GM23338 (cell line): ENCODE measurements around the gene CHST11. TPM values are rescaled to one million over a fixed set of nuclear protein-coding genes. Genes with fewer than 3 reads are reported as not detected.

Experiments
- ATAC-seq: fragments of 200-7000 bp; cut with Tn5 transposase; 3 replicates; pipeline ENCODE4 v1.9.1; 2020
- DNase-seq: peaks from one replicate; pipeline ENCODE4 v3.0.0-alpha.2; 2015; ENCODE audit warnings: low spot score
- H2AFZ ChIP-seq: fragments of 200-600 bp; sonication (generic); 2 replicates; pipeline ENCODE4 v1.8.0; 2016; ENCODE audit warnings: antibody characterized with exemption, mild to moderate bottlenecking, moderate library complexity
- H3F3A ChIP-seq: fragments of 200-600 bp; sonication (generic); replicated peaks from 2 replicates; pipeline ENCODE4 v1.8.0; 2017; ENCODE audit warnings: antibody characterized with exemption, mixed run types, low read depth
- H3K27ac ChIP-seq: fragments of 200-600 bp; sonication (generic); 2 replicates; pipeline ENCODE4 v1.6.1; 2016; ENCODE audit warnings: low read depth
- H3K27me3 ChIP-seq: fragments of 200-600 bp; sonication (generic); 2 replicates; pipeline ENCODE4 v1.8.0; 2016; ENCODE audit warnings: mild to moderate bottlenecking, mixed run types, moderate library complexity; ENCODE audit not compliant: insufficient read depth
- H3K36me3 ChIP-seq: fragments of 200-600 bp; sonication (generic); 2 replicates; pipeline ENCODE4 v1.8.0; 2016; ENCODE audit warnings: mild to moderate bottlenecking; ENCODE audit not compliant: insufficient read depth
- H3K4me1 ChIP-seq: fragments of 200-600 bp; sonication (generic); 2 replicates; pipeline ENCODE4 v1.8.0; 2016; ENCODE audit warnings: mild to moderate bottlenecking, moderate library complexity; ENCODE audit not compliant: insufficient read depth
- H3K4me2 ChIP-seq: fragments of 200-600 bp; sonication (generic); 2 replicates; pipeline ENCODE4 v1.7.1; 2017; ENCODE audit warnings: mixed run types
- H3K4me3 ChIP-seq: fragments of 200-600 bp; sonication (generic); 2 replicates; pipeline ENCODE4 v1.6.1; 2016; ENCODE audit warnings: mixed run types
- H3K79me2 ChIP-seq: fragments of 200-600 bp; sonication (generic); replicated peaks from 2 replicates; pipeline ENCODE4 v1.8.0; 2017; ENCODE audit warnings: mild to moderate bottlenecking; ENCODE audit not compliant: insufficient read depth
- H3K9me2 ChIP-seq: fragments of 200-600 bp; sonication (generic); 2 replicates; pipeline ENCODE4 v1.8.0; 2017; ENCODE audit not compliant: insufficient read depth
- H4K20me1 ChIP-seq: fragments of 200-600 bp; sonication (generic); replicated peaks from 2 replicates; pipeline ENCODE4 v1.8.0; 2017; ENCODE audit warnings: mild to moderate bottlenecking; ENCODE audit not compliant: insufficient read depth
- H3K27ac Mint-ChIP-seq: 2 replicates; pipeline ENCODE4 v1.8.0; 2020; ENCODE audit warnings: inconsistent platforms, mild to moderate bottlenecking, moderate library complexity, mixed read lengths
- H3K27me3 Mint-ChIP-seq: 3 replicates; pipeline ENCODE4 v1.8.0; 2022; ENCODE audit warnings: low read depth, mild to moderate bottlenecking, moderate library complexity, mixed read lengths, inconsistent platforms; ENCODE audit not compliant: insufficient read depth, poor library complexity
- H3K36me3 Mint-ChIP-seq: 3 replicates; pipeline ENCODE4 v1.8.0; 2021; ENCODE audit warnings: low read depth, mild to moderate bottlenecking, inconsistent platforms, moderate library complexity, mixed read lengths
- H3K4me1 Mint-ChIP-seq: 3 replicates; pipeline ENCODE4 v1.8.0; 2020; ENCODE audit warnings: mild to moderate bottlenecking, inconsistent platforms, mixed read lengths
- H3K4me3 Mint-ChIP-seq: 3 replicates; pipeline ENCODE4 v1.8.0; 2021; ENCODE audit warnings: moderate library complexity, mild to moderate bottlenecking, inconsistent platforms, mixed read lengths
- H3K9me3 Mint-ChIP-seq: 3 replicates; pipeline ENCODE4 v1.8.0; 2020; ENCODE audit warnings: moderate library complexity, mild to moderate bottlenecking, inconsistent platforms, mixed read lengths
- EZH2 ChIP-seq: fragments of 200-600 bp; sonication (generic); IDR thresholded peaks from one replicate; pipeline ENCODE4 v1.8.0; 2017; ENCODE audit warnings: antibody characterized with exemption, mild to moderate bottlenecking, low read depth; ENCODE audit not compliant: unreplicated experiment
- EZH2phosphoT487 ChIP-seq: fragments of 200-600 bp; sonication (generic); IDR thresholded peaks from one replicate; pipeline ENCODE4 v1.8.1; 2018; ENCODE audit warnings: antibody characterized with exemption; ENCODE audit not compliant: unreplicated experiment
- POLR2AphosphoS5 ChIP-seq: IDR thresholded peaks from 2 replicates; pipeline ENCODE4 v1.6.1; 2016; ENCODE audit warnings: antibody characterized with exemption, low read depth
- polyA plus RNA-seq: library from polyadenylated mRNA; unstranded; fragments of >200 nt; fragmentation: Nextera tagmentation; extraction: Ambion mirVana; gene quantifications from 2 replicates; pipeline ENCODE4 v1.2.1, GENCODE V29; 2016
- total RNA-seq: library from RNA; depleted of rRNA; stranded (reverse); fragments of >200 nt; shearing (Covaris generic); gene quantifications from 2 replicates; pipeline ENCODE4 v1.2.3, GENCODE V29; 2014
- TF ChIP-seq, protein P1 (sequence below): fragments of 250-450 bp; sonication (Bioruptor Pico); IDR thresholded peaks from 2 replicates; pipeline ENCODE4 v1.5.0; 2020; ENCODE audit warnings: mild to moderate bottlenecking, moderate library complexity
- TF ChIP-seq, protein P2 (sequence below): IDR thresholded peaks from 2 replicates; pipeline ENCODE4 v1.6.1; 2016; ENCODE audit warnings: antibody characterized with exemption

Gene CHST11
- total and polyA plus RNA-seq, 2 experiments from 2014 or later = 7.7 to 25.7 TPM

DNA sequence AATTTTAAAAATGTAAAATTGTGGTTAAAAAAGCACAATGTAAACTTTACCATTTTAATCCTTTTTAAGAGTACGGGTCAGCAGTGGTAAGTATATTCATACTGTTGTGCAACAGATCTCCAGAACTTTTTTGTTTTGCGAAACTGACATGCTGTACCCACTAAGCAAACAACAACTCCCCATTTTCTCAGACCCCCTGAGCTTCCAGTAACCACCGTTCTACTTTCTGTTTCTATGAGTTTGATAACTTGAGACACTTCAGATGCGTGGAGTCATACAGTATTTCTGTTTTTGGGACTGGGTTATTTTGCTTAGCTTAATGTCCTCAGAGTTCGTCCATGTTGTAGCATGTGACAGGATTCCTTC is 38.0 kb downstream of the CHST11 start (continued):
- TF ChIP-seq, protein P1, sequence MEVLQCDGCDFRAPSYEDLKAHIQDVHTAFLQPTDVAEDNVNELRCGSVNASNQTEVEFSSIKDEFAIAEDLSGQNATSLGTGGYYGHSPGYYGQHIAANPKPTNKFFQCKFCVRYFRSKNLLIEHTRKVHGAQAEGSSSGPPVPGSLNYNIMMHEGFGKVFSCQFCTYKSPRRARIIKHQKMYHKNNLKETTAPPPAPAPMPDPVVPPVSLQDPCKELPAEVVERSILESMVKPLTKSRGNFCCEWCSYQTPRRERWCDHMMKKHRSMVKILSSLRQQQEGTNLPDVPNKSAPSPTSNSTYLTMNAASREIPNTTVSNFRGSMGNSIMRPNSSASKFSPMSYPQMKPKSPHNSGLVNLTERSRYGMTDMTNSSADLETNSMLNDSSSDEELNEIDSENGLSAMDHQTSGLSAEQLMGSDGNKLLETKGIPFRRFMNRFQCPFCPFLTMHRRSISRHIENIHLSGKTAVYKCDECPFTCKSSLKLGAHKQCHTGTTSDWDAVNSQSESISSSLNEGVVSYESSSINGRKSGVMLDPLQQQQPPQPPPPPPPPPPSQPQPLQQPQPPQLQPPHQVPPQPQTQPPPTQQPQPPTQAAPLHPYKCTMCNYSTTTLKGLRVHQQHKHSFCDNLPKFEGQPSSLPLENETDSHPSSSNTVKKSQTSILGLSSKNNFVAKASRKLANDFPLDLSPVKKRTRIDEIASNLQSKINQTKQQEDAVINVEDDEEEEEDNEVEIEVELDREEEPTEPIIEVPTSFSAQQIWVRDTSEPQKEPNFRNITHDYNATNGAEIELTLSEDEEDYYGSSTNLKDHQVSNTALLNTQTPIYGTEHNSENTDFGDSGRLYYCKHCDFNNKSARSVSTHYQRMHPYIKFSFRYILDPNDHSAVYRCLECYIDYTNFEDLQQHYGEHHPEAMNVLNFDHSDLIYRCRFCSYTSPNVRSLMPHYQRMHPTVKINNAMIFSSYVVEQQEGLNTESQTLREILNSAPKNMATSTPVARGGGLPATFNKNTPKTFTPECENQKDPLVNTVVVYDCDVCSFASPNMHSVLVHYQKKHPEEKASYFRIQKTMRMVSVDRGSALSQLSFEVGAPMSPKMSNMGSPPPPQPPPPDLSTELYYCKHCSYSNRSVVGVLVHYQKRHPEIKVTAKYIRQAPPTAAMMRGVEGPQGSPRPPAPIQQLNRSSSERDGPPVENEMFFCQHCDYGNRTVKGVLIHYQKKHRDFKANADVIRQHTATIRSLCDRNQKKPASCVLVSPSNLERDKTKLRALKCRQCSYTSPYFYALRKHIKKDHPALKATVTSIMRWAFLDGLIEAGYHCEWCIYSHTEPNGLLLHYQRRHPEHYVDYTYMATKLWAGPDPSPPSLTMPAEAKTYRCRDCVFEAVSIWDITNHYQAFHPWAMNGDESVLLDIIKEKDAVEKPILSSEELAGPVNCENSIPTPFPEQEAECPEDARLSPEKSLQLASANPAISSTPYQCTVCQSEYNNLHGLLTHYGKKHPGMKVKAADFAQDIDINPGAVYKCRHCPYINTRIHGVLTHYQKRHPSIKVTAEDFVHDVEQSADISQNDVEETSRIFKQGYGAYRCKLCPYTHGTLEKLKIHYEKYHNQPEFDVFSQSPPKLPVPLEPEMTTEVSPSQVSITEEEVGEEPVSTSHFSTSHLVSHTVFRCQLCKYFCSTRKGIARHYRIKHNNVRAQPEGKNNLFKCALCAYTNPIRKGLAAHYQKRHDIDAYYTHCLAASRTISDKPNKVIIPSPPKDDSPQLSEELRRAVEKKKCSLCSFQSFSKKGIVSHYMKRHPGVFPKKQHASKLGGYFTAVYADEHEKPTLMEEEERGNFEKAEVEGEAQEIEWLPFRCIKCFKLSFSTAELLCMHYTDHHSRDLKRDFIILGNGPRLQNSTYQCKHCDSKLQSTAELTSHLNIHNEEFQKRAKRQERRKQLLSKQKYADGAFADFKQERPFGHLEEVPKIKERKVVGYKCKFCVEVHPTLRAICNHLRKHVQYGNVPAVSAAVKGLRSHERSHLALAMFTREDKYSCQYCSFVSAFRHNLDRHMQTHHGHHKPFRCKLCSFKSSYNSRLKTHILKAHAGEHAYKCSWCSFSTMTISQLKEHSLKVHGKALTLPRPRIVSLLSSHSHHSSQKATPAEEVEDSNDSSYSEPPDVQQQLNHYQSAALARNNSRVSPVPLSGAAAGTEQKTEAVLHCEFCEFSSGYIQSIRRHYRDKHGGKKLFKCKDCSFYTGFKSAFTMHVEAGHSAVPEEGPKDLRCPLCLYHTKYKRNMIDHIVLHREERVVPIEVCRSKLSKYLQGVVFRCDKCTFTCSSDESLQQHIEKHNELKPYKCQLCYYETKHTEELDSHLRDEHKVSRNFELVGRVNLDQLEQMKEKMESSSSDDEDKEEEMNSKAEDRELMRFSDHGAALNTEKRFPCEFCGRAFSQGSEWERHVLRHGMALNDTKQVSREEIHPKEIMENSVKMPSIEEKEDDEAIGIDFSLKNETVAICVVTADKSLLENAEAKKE (CRISPR knock-in tag) = no peak
- TF ChIP-seq, protein P2, sequence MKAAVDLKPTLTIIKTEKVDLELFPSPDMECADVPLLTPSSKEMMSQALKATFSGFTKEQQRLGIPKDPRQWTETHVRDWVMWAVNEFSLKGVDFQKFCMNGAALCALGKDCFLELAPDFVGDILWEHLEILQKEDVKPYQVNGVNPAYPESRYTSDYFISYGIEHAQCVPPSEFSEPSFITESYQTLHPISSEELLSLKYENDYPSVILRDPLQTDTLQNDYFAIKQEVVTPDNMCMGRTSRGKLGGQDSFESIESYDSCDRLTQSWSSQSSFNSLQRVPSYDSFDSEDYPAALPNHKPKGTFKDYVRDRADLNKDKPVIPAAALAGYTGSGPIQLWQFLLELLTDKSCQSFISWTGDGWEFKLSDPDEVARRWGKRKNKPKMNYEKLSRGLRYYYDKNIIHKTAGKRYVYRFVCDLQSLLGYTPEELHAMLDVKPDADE = no peak
- TF ChIP-seq EZH2 (no peak), POLR2AphosphoS5 (no peak)

DNA sequence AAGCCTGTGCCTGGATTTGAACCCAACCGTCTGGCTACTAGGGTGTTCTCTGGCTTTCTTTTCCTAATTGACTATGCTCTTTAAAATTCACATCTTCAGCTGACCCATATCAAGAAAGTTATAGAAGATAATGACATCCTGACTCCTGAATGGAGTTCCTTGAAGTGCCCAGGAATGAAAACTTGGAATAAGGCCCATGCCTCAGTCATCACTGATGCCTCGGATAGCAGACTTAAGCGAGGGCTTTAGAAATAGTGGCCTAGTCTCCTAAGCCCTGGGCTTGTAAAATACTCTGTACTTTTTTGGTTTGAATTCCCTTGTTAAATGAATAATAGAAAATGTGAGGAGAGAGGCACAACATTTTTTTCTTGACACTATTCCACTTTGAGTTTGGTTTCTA is 39.0 kb downstream of the CHST11 start:
- Mint-ChIP-seq H3K9me3 (no peaks in the 10 kb centered on the region), H3K4me1 (peaks cover 22% of the 10 kb centered on the region), H3K27ac (no peak overlapping the region), H3K27me3 (no peaks in the 10 kb centered on the region), H3K4me3 (no peak overlapping the region), H3K36me3 (no peaks in the 10 kb centered on the region)
- no peak for ATAC-seq
- no peak overlapping the region for H3K4me2 ChIP-seq
- no peak for DNase-seq
- H4K20me1 ChIP-seq = peaks cover 16% of the 10 kb centered on the region; the same call in 1 of the 2 replicates
- no peak overlapping the region for H3K27ac ChIP-seq
- H3K4me1 ChIP-seq = 0 out of 2 replicates have a peak, but pooled peaks cover 13% of the 10 kb centered on the region
- no peak for TF ChIP-seq EZH2phosphoT487
- no peak overlapping the region for H2AFZ ChIP-seq
- H3K36me3 ChIP-seq = no peaks in the 10 kb centered on the region
- no peaks in the 10 kb centered on the region for H3K27me3 ChIP-seq
- no peaks in the 10 kb centered on the region for H3K9me2 ChIP-seq
- peaks cover 13% of the 10 kb centered on the region for H3K79me2 ChIP-seq
- H3F3A ChIP-seq = no peaks in the 10 kb centered on the region
- H3K4me3 ChIP-seq = no peak overlapping the region
